NCI-H146 treated with DMSO at 0.1 percent for 48 hours (cell line): ENCODE measurements around the gene ABCF3.

Source experiments
- DNase-seq: peaks from one replicate; lab custom pipeline; 2025; ENCODE audit not compliant: unreplicated experiment; lab: John Stamatoyannopoulos, UW

The ABCF3 gene

DNA sequence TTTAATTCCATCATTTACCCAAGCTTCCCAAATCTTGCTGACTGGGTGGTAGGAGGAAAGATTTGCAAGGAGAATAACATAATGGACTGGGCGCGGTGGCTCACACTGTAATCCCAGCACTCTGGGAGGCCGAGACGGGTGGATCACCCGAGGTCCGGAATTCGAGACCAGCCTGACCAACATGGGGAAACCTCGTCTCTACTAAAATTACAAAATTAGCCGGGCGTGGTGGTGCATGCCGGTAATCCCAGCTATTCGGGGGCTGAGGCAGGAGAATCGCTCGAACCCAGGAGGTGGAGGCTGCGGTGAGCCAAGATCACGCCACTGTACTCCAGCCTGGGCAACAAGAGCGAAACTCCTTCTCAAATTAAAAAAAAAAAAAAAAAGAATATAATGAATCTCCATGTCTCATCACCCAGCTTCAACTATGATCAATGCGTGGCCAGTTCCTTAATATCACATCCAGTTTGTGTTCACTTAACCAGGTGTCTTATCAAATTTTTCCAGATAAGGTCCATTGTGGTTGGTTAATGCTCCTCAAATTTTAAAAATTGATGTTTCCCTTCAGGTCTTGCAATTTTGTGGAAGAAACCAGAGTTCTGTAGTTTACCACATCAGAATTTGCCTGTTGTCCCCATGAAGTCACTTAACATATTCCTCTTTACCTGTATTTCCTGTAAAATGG lies 1.3 kb upstream of the ABCF3 start:
- no peak for DNase-seq

- DNase-seq = peak; percentile 100
These were observed 377 bp upstream of the ABCF3 start for GRCh38 chr3:184185461-184186183.

DNA sequence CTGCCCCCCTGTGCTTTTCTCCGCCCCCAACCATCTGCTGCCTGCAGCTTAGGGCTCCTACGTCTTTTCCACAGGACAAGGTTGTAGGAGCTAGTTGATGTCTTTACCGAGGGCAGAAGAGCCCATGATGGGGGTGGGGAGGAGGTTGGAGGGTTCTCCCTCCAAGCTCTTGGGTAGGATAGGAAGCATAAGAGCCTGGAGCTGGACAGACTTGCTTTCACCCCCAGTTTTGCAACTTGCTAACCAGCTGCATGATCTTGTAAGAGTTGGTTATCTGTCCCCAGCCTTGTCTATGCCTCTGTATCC lies 856 bp downstream of the ABCF3 start:
- no peak for DNase-seq

- no peak for DNase-seq
These were observed 2.1 kb downstream of the ABCF3 start for GRCh38 chr3:184188080-184188479.

GRCh38 chr3:184189421-184189820 lies 3.4 kb downstream of the ABCF3 start:
- DNase-seq = no peak

- DNase-seq = no peak
These were observed 6.9 kb downstream of the ABCF3 start for GRCh38 chr3:184192889-184193288.

DNA sequence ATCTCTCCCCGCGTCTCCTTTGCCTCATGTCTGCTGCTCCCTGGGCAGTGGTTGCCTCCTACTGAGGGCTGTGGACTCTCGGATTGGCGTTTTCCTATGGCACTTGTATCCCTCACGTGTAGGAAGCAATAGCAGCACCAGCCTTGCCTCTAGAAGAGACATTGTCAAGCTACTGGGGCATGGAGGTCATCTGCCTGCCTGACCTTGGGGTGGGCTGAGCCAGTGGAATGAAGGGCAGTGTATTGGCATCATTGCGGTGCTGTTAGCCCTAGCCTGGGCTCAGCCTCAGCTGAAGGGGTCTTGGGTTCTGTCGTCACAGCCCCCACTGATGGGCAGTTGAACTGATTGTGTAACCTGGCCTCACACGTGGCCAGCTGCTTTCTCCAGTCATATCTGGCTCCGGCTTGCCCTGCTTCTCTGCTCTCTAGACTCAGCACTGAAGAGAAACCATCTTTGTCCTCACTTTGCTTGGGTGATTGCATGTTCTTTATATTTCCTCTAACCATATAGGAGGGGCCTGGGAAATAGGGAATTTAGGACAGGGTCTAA lies 8.1 kb downstream of the ABCF3 start:
- no peak for DNase-seq

DNA sequence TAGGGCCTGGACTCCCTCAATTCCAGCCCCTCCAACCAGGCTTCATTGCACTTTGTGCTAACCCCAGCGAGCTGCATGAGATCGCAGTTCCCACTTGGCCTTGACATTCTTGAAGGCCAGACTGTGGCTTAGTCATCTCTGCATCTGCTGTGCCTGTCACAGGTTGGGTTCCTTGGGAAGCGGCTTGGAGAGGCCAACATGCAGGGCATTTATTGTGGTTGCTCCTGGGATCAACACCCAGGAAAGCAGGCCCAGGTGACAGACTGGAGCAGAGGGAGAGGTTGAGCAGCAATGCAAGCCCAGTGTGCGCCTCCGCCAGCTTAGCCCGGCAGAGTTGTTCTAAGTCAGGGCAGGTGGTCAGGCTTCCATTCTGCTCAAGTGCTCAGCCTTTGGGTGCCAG lies 10.5 kb downstream of the ABCF3 start:
- no peak for DNase-seq

- DNase-seq = no peak
These were observed 12.5 kb downstream of the ABCF3 start for GRCh38 chr3:184198509-184198908.

- no peak for DNase-seq
These were observed 14.8 kb downstream of the ABCF3 start for GRCh38 chr3:184200825-184201224.

GRCh38 chr3:184203526-184203925 lies 17.5 kb downstream of the ABCF3 start:
- no peak for DNase-seq

- DNase-seq = no peak
These were observed 23.3 kb downstream of the ABCF3 start for GRCh38 chr3:184209146-184209923.

DNA sequence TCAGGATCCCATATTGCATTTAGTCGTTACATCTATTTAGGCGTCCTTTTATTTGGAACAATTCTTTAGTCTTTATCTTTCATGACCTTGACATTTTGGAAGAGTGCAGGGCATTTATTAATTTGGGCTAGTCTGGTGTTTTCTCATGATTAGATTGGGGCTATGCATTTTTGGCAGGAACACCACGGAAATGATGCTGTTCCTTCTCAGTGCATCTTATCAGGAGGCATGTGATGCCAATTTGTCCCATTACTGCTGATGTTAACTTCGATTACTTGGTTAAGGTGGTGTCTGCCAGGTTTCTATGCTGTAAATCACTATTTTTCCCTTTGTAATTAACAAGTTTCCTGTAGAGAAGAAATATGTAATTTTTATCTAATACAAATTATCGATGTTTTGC lies 25.3 kb downstream of the ABCF3 start:
- DNase-seq = no peak

DNA sequence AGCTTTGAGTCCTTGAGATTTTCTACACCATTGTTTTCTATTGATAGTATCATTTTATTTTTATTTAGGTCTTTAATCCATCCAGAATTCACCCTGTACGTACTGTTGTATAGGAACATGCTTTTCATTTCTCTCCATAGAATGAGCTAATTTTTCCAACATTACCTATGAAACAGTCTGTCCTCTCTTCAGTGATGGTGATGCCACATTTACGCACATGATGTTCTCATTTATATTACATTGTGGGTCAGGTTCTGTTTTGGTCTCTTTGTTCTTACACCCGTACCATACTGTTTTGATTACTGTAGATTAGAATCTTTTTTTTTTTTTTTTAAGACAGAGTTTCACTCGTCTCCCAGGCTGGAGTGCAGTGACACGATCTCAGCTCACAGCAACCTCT lies 25.7 kb downstream of the ABCF3 start:
- no peak for DNase-seq

GRCh38 chr3:184218814-184219213 lies 32.8 kb downstream of the ABCF3 start:
- no peak for DNase-seq

DNA sequence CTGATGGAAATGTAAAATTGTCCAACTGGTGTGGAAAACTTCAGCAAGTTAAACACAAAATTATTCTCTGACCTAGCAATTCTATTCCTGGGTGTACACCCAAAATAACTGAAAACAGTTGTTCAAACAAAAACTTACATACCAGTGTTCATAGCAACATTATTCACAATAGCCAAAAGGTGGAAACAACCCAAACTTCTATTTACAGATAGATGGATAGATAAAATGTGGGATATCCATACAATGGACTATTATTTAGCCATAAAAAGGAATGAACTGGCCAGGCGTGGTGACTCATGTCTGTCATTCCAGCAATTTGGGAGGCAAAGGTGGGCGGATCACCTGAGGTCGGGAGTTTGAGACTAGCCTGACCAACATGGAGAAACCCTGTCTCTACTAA lies 36.5 kb downstream of the ABCF3 start:
- no peak for DNase-seq

DNA sequence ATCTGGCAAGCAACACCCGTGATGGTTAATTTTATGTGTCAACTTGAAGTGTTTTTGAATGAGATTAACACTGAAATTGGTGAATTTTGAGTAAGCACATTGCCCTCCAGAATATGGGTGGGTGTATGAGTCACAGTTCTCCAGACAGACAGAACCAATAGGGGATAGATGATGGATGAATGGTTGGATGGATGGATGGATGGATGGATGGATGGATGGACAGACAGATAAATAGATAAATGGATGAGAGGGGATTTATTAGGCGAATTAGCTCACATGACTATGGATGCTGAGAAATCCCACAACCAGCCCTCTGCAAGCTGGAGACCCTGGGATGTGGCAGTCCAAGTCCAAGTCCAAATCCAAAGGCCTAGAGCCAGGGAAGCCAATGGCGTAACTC lies 37.9 kb downstream of the ABCF3 start:
- no peak for DNase-seq

GRCh38 chr3:184227481-184227935 lies 41.5 kb downstream of the ABCF3 start:
- peak; percentile 64 for DNase-seq

- no peak for DNase-seq
These were observed 42.6 kb downstream of the ABCF3 start for GRCh38 chr3:184228376-184229137.

DNA sequence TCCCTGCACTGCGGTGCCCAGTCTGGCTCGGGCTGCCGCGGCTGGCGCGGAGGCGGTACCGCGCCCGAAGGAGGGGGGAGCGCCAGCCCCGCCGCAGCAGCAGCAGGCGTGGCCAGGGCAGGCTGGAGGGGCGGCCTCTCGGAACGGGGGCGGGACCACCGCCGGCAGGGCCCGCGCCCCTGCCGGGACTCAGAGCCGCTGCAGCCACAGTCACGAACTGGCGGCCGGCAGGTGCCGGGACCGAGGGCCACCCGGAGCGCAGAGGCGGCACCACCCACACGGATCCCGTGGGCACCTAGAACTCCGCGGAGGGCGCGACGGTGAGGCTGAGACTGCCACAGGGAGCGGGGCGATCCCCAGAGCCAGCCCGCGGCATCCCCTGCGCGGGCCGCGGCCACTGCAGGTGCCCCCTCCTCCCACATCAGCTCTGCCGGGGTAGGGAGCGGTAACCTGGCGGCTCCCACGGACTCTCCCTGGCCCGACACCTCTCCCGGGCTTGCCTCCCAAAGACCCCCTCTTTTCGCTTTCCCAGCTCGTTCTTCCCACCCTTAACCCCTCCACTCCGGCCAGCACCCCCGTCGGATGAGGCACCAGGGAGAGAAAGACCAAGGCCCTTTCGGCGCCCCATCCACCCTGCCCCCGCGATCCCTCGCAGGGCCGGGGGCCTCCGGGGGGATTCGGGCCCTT lies 43.5 kb downstream of the ABCF3 start, which contains the start of gene VWA5B2:
VWA5B2 (plus strand) TSS at position 192 of the 687 bp plus-strand sequence. CDS start 944 bp downstream, outside the sequence.
- peak; percentile 80 for DNase-seq
